Chondrocyte (in vitro differentiated cells): Measurements from ENCODE around the gene CDC6. TPM values are rescaled to one million over a fixed set of nuclear protein-coding genes. Genes with fewer than 3 reads are reported as not detected.

Source experiments
- DNase-seq: peaks from one replicate; pipeline ENCODE4 v3.0.0; 2021; ENCODE audit warnings: mixed read lengths, low spot score
- H3K27ac Mint-ChIP-seq: one replicate; pipeline ENCODE4 v1.8.0; 2021; ENCODE audit warnings: mild to moderate bottlenecking, moderate library complexity, mixed read lengths; ENCODE audit not compliant: unreplicated experiment
- H3K27me3 Mint-ChIP-seq: 2 replicates; pipeline ENCODE4 v1.8.0; 2021; ENCODE audit warnings: low read depth, mixed read lengths
- H3K36me3 Mint-ChIP-seq: 2 replicates; pipeline ENCODE4 v1.8.0; 2021; ENCODE audit warnings: low read depth, mixed read lengths
- H3K4me1 Mint-ChIP-seq: 2 replicates; pipeline ENCODE4 v1.8.0; 2021; ENCODE audit warnings: low read depth, mild to moderate bottlenecking, mixed read lengths
- H3K4me3 Mint-ChIP-seq: one replicate; pipeline ENCODE4 v1.8.0; 2021; ENCODE audit warnings: mild to moderate bottlenecking, moderate library complexity, mixed read lengths; ENCODE audit not compliant: unreplicated experiment
- H3K9me3 Mint-ChIP-seq: 2 replicates; pipeline ENCODE4 v1.8.0; 2021; ENCODE audit warnings: low read depth, mixed read lengths
- CTCF ChIP-seq: fragments of 200-600 bp; sonication (generic); IDR thresholded peaks from 2 replicates; pipeline ENCODE4 v1.5.0; 2021; ENCODE audit warnings: antibody characterized with exemption, mild to moderate bottlenecking, moderate library complexity
- total RNA-seq: library from RNA; stranded (reverse); gene quantifications from 3 replicates; pipeline ENCODE4 v1.2.1, GENCODE V29; 2021

CDC6 gene
- total RNA-seq, 1 donor from 2014 or later, result 9.9 TPM

DNA sequence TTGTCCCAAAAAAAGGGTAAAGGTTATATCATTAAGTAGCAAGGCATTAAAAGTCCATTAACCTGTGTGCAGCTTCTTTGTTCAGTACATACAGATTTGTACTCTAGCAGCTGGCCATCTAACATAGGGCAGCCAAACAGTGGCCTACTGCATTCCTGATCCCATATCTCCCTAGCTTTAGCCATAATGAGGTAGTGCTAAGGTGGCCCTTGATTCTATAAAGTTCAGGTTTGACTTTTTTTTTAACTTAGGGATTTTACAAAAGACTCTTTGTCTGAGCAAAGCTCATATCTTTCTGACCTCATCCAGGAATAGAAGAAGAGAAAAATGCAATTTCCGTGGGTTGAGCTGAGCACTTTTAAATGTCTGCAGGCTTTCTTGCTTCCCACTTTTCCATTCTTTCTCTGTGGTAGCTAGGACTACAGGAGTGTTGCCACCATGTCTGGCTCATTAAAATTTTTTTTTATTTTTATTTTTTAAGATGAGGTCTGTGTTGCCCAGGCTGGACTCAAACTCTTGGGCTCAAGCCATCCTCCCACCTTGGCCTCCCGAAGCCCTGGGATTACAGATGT is 19.5 kb upstream of the CDC6 start:
- H3K4me3 Mint-ChIP-seq, result no peak overlapping the region
- DNase-seq, result no peak
- no peaks in the 10 kb centered on the region for H3K4me1 Mint-ChIP-seq
- no peak for TF ChIP-seq CTCF
- no peak overlapping the region for H3K27ac Mint-ChIP-seq
- H3K9me3 Mint-ChIP-seq, result no peaks in the 10 kb centered on the region
- H3K36me3 Mint-ChIP-seq, result peaks cover 11% of the 10 kb centered on the region
- no peaks in the 10 kb centered on the region for H3K27me3 Mint-ChIP-seq

DNA sequence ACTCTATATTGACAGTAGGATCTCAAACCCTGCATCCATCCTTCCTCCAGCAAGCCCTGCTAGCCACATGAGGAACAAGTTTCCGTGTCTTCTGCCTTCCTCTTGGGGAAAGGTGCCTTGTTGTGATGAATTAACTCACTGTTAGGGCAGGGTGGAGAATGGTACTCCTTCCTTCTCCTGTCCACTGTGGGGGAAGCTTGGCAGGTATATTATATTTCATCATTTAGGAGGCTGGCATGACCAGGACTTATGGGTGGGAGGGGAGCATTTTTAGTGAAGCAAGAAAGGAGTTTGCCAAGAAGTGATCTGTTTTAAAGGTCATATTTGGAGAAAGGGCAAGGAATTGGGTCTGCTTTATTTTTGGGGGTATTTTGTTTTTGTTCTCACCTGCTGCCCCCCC is 9.3 kb upstream of the CDC6 start:
- no peak overlapping the region for H3K4me3 Mint-ChIP-seq
- DNase-seq, result no peak
- H3K36me3 Mint-ChIP-seq, result peaks cover 38% of the 10 kb centered on the region
- no peak for TF ChIP-seq CTCF
- no peaks in the 10 kb centered on the region for H3K9me3 Mint-ChIP-seq
- no peaks in the 10 kb centered on the region for H3K27me3 Mint-ChIP-seq
- H3K4me1 Mint-ChIP-seq, result peaks cover 19% of the 10 kb centered on the region
- H3K27ac Mint-ChIP-seq, result no peak overlapping the region

DNA sequence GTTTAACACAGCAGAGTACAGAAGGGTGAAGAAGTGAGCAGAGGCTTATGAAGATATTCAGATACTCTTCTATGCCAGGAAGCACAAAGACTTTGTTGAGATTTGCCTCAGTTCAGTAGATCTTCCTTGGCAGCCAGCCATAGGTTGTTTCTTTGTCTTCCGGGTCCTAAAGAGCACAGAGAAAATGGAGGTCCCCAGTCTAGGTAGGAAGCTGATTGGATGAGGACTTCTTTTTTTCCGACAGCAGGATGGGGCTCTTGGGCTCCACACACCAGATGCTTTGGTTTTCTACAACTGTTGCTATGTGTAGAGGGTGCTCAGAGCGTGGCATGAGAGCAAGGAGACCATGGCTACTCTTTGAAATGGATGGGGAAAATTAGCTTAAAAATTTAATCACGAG is 8.3 kb upstream of the CDC6 start:
- no peak overlapping the region for H3K4me3 Mint-ChIP-seq
- TF ChIP-seq CTCF, result no peak
- peaks cover 29% of the 10 kb centered on the region for H3K4me1 Mint-ChIP-seq
- peaks cover 33% of the 10 kb centered on the region for H3K36me3 Mint-ChIP-seq
- H3K27ac Mint-ChIP-seq, result peak overlapping the region; percentile 51
- H3K27me3 Mint-ChIP-seq, result no peaks in the 10 kb centered on the region
- no peaks in the 10 kb centered on the region for H3K9me3 Mint-ChIP-seq
- DNase-seq, result no peak

GRCh38 chr17:40281663-40282062 is 6.0 kb upstream of the CDC6 start:
- Mint-ChIP-seq H3K27ac (peak overlapping the region; percentile 68), H3K36me3 (peaks cover 27% of the 10 kb centered on the region)

DNA sequence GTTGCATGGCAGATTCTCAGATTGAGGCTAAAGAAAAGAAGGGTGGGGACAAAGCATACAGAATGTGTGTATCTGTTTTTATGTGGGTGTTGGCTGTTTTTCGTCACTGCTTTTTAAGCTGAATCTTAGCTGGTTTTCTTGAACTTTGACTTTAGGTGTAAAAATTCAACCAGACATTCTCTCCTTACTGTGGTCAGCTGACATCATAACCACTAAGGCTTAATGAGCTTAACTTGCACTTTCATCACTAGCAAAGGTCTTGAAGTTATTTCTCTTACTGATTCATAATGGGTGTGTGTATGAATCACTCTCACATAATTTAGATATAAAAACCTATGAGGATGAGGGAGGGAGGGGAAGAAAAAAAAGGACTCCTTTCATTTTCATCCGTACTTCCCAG is 4.0 kb upstream of the CDC6 start:
- Mint-ChIP-seq H3K36me3 (peaks cover 15% of the 10 kb centered on the region), H3K4me1 (peaks cover 53% of the 10 kb centered on the region), H3K27me3 (no peaks in the 10 kb centered on the region), H3K9me3 (no peaks in the 10 kb centered on the region), H3K4me3 (peak overlapping the region; percentile 61), H3K27ac (peak overlapping the region; percentile 97)
- DNase-seq, result no peak
- no peak for TF ChIP-seq CTCF

More at GRCh38 chr17:40281663-40282062, 6.0 kb upstream of the CDC6 start:
- H3K9me3 Mint-ChIP-seq, result no peaks in the 10 kb centered on the region
- no peak overlapping the region for H3K4me3 Mint-ChIP-seq
- H3K4me1 Mint-ChIP-seq, result peaks cover 42% of the 10 kb centered on the region
- H3K27me3 Mint-ChIP-seq, result no peaks in the 10 kb centered on the region
- DNase-seq, result no peak
- TF ChIP-seq CTCF, result no peak
